Measurements from ENCODE around the gene GAB4. TPM values are rescaled to one million over a fixed set of nuclear protein-coding genes. Genes with fewer than 3 reads are reported as not detected.
"Not testable (repeated sequence)": the region's sequence is repeated elsewhere in the genome, so short reads cannot be mapped to it uniquely, and the experiment has no call there.

GAB4 gene
- total RNA-seq, 1 experiment from 2014 or later, result not detected

- not testable (repeated sequence) for H3K4me1 ChIP-seq; H3K4me3 ChIP-seq; H3K9me3 ChIP-seq (replicated peaks); H3K27me3 ChIP-seq; DNase-seq; H3K27ac ChIP-seq; H3K36me3 ChIP-seq
These were observed 6.0 kb upstream of the GAB4 start for GRCh38 chr22:17014101-17014440.

- H3K4me1 ChIP-seq, result no peaks in the 10 kb centered on the region
- H3K27ac ChIP-seq, result no peak overlapping the region
- H3K4me3 ChIP-seq, result no peak overlapping the region
- no peaks in the 10 kb centered on the region for H3K36me3 ChIP-seq
- no peaks in the 10 kb centered on the region for H3K9me3 ChIP-seq (replicated peaks)
- H3K27me3 ChIP-seq, result no peaks in the 10 kb centered on the region; the same call in none of the 2 replicates
- DNase-seq, result no peak
These were observed 5.5 kb upstream of the GAB4 start for GRCh38 chr22:17013396-17014100.

DNA sequence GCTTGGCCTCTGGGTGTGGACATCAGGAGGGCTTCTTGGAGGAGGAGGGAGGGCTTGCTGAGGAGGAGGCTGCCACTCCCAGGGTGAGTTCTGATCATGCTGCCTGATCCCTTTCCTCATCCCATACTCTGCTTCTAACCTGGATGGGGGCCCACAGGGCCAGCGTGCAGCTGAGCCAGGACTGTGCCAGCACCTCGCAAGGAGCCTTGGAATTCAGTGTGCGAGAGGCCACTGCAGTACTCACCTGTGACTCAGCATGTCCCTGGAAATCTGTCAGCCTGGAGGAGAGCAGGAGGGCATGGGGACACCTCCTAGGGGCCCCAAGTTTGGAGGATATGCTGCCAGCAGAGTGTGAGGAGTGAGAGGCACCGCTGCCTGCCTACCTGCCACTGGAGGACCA, 4.2 kb upstream of the GAB4 start:
- Histone ChIP-seq H3K27me3 (no peaks in the 10 kb centered on the region; the same call in none of the 2 replicates), H3K36me3 (no peaks in the 10 kb centered on the region), H3K4me3 (no peak overlapping the region), H3K27ac (no peak overlapping the region), H3K9me3 (replicated peaks) (no peaks in the 10 kb centered on the region), H3K4me1 (no peaks in the 10 kb centered on the region)
- DNase-seq, result no peak

- no peaks in the 10 kb centered on the region for H3K9me3 ChIP-seq (replicated peaks)
- no peak for DNase-seq
- H3K36me3 ChIP-seq, result no peaks in the 10 kb centered on the region
- H3K27ac ChIP-seq, result no peak overlapping the region
- no peak overlapping the region for H3K4me3 ChIP-seq
- no peaks in the 10 kb centered on the region for H3K4me1 ChIP-seq
- H3K27me3 ChIP-seq, result no peaks in the 10 kb centered on the region; the same call in none of the 2 replicates
These were observed 1.7 kb upstream of the GAB4 start for GRCh38 chr22:17009640-17010291.

DNA sequence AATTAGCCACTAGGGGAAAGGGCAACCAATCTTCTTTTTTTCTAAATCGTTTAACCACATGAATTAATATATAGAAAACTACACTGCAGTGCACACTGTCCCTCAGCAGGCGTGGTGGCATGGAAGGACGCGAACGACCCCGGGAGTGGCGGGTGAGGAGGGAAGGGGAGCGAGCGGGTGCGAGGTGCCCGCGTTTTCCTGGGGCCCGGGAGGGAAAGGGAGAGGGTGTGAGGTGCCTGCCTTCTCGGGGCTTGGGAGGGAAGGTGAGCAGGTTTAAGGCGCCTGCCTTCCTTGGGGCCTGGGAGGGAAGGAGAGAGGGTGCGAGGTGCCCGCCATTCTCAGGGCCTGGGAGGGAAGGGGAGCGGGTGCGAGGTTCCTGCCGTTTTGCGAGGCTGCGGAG, 765 bp downstream of the GAB4 start:
- H3K27ac ChIP-seq, result no peak overlapping the region
- no peaks in the 10 kb centered on the region for H3K9me3 ChIP-seq (replicated peaks)
- no peak overlapping the region for H3K4me3 ChIP-seq
- H3K36me3 ChIP-seq, result no peaks in the 10 kb centered on the region
- no peak for DNase-seq
- no peaks in the 10 kb centered on the region; the same call in none of the 2 replicates for H3K27me3 ChIP-seq
- H3K4me1 ChIP-seq, result no peaks in the 10 kb centered on the region

GRCh38 chr22:16989915-16990314, 18.1 kb downstream of the GAB4 start:
- no peak overlapping the region for H3K27ac ChIP-seq
- no peak overlapping the region for H3K4me3 ChIP-seq
- no peaks in the 10 kb centered on the region for H3K9me3 ChIP-seq (replicated peaks)
- peaks cover 7% of the 10 kb centered on the region; the same call in 1 of the 2 replicates for H3K27me3 ChIP-seq
- H3K36me3 ChIP-seq, result no peaks in the 10 kb centered on the region
- DNase-seq, result no peak
- H3K4me1 ChIP-seq, result no peaks in the 10 kb centered on the region

GRCh38 chr22:16988257-16988656, 19.8 kb downstream of the GAB4 start:
- no peak for DNase-seq
- Histone ChIP-seq H3K27me3 (peaks cover 7% of the 10 kb centered on the region; the same call in 1 of the 2 replicates), H3K27ac (no peak overlapping the region), H3K9me3 (replicated peaks) (peaks cover 5% of the 10 kb centered on the region), H3K4me3 (no peak overlapping the region), H3K36me3 (no peaks in the 10 kb centered on the region), H3K4me1 (no peaks in the 10 kb centered on the region)

DNA sequence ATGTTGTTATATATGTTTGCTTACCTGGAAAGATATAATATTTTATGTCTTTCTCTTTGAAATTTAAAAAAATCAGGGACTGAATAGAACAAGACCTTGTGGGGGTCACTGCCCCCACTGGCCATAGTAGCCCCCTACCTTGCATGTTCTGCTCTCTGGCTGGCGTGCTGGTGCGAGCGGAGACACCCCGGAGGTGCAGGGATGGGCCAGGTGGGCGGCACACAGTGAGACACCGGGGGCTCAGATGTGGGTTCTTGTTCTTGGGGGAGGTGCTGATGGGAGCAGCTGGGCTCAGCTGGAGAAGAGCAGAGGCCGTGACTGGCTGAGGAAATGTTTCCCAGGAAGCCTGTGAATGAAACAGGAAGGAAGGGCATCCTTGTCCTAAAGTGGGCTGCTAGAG, 20.2 kb downstream of the GAB4 start:
- Histone ChIP-seq H3K27ac (no peak overlapping the region), H3K9me3 (replicated peaks) (peaks cover 9% of the 10 kb centered on the region), H3K36me3 (no peaks in the 10 kb centered on the region), H3K27me3 (peaks cover 7% of the 10 kb centered on the region; the same call in 1 of the 2 replicates), H3K4me1 (no peaks in the 10 kb centered on the region), H3K4me3 (no peak overlapping the region)
- no peak for DNase-seq

GRCh38 chr22:16975155-16975885, 32.7 kb downstream of the GAB4 start:
- H3K36me3 ChIP-seq, result no peaks in the 10 kb centered on the region
- no peak for DNase-seq
- H3K4me3 ChIP-seq, result no peak overlapping the region
- H3K4me1 ChIP-seq, result no peaks in the 10 kb centered on the region
- no peak overlapping the region for H3K27ac ChIP-seq
- peaks cover 4% of the 10 kb centered on the region; the same call in 1 of the 2 replicates for H3K27me3 ChIP-seq
- peaks cover 3% of the 10 kb centered on the region; the same call in 1 of the 2 replicates for H3K9me3 ChIP-seq (replicated peaks)

GRCh38 chr22:16974298-16975084, 33.5 kb downstream of the GAB4 start:
- peaks cover 3% of the 10 kb centered on the region; the same call in 1 of the 2 replicates for H3K9me3 ChIP-seq (replicated peaks)
- H3K27ac ChIP-seq, result no peak overlapping the region
- H3K36me3 ChIP-seq, result no peaks in the 10 kb centered on the region
- no peak overlapping the region for H3K4me3 ChIP-seq
- no peak for DNase-seq
- H3K27me3 ChIP-seq, result peaks cover 5% of the 10 kb centered on the region; the same call in 1 of the 2 replicates
- H3K4me1 ChIP-seq, result no peaks in the 10 kb centered on the region

DNA sequence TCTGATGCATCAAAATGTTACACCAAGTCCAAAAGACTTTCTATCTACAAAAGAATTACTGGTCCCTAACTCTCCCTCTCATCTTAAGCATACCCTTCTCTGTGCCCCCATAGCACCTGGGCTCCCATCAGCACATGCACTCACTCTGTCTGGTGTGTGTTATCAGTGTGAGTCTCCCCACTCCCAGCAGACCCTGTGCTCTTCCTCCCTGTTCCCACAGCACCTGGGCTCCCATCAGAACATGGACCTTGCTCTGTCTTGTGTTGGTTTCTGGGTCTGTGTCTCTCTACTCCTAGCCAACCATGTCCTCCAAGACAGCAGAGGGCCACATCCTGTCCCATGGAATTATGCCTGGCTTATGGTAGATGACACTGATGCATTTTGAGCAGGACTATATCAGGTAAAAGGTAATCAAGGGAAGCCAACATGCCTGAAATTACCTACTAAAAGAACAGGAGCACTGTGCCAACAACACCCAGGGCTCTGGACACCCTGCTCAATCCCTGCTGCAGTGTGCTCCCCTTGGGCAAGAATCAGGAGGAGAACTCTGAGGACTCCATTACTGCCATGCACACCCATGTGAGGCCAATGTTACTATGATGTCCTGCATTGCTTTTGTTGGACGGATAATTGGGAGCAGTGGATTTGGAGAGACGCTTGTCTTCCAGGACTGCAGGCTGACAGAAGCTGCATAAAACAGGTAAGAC, 34.3 kb downstream of the GAB4 start:
- Histone ChIP-seq H3K27me3 (peaks cover 5% of the 10 kb centered on the region; the same call in 1 of the 2 replicates), H3K9me3 (replicated peaks) (peaks cover 3% of the 10 kb centered on the region; the same call in 1 of the 2 replicates), H3K36me3 (no peaks in the 10 kb centered on the region), H3K4me3 (no peak overlapping the region), H3K4me1 (no peaks in the 10 kb centered on the region), H3K27ac (no peak overlapping the region)
- DNase-seq, result no peak

DNA sequence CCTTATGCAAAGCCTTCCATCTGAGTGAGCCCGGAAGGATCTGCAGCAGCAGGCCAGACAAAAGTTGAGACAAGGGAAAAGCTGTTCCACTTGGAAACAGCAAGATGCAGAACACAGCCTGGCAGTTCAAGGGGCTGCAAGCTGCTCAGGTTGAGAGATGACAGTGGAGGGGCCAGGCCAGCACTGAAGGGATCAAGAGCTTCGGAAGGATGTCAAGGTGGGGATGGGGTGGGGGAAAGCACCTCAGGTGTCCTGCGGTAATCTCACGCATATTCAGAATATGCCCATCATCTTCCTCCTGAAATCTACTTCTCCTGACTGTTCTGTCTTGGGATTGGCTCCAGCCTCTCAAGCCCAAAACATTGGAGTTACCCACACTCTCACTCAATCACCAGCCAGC, 35.7 kb downstream of the GAB4 start:
- DNase-seq, result no peak
- Histone ChIP-seq H3K27ac (no peak overlapping the region), H3K36me3 (no peaks in the 10 kb centered on the region), H3K9me3 (replicated peaks) (peaks cover 3% of the 10 kb centered on the region; the same call in 1 of the 2 replicates), H3K27me3 (peaks cover 5% of the 10 kb centered on the region; the same call in 1 of the 2 replicates), H3K4me1 (no peaks in the 10 kb centered on the region), H3K4me3 (no peak overlapping the region)

- H3K36me3 ChIP-seq, result no peaks in the 10 kb centered on the region
- DNase-seq, result no peak
- H3K9me3 ChIP-seq (replicated peaks), result no peaks in the 10 kb centered on the region
- H3K27me3 ChIP-seq, result peaks cover 5% of the 10 kb centered on the region; the same call in 1 of the 2 replicates
- H3K27ac ChIP-seq, result no peak overlapping the region
- no peaks in the 10 kb centered on the region for H3K4me1 ChIP-seq
- H3K4me3 ChIP-seq, result no peak overlapping the region
These were observed 37.6 kb downstream of the GAB4 start for GRCh38 chr22:16970446-16970845.

Measured in SJCRH30 (cell line).